Activated naive CD4-positive, alpha-beta T cell treated with anti-CD3 and anti-CD28 coated beads, Interleukin-2, amount 50 U/mL, for 72 hours (primary cell): ENCODE results near the gene NOS2. TPM values are rescaled to one million over a fixed set of nuclear protein-coding genes. Genes with fewer than 3 reads are reported as not detected.
A peak's percentile ranks its signal among the peaks of the same experiment; 100 is the strongest.
"Not testable (repeated sequence)": the region's sequence is repeated elsewhere in the genome, so short reads cannot be mapped to it uniquely, and the experiment has no call there.

Experiments
- ATAC-seq, 2 donors: fragments of 150-1000 bp; cut with Tn5 transposase; 2 replicates each; pipeline ENCODE4 v1.10.0; 2021; ENCODE audit warnings: mild to moderate bottlenecking in 2 of 2, moderate library complexity in 2 of 2
- DNase-seq, 2 donors: peaks; one replicate each; pipeline ENCODE4 v3.0.0; 2021 to 2022; ENCODE audit warnings: low spot score in 2 of 2
- H3K27ac Mint-ChIP-seq, 2 donors: one replicate each; pipeline ENCODE4 v1.8.0; 2022; ENCODE audit warnings: mild to moderate bottlenecking in 2 of 2, mixed read lengths in 2 of 2
- H3K36me3 Mint-ChIP-seq, 2 donors: one replicate each; pipeline ENCODE4 v1.8.0; 2022; ENCODE audit warnings: mixed read lengths in 2 of 2
- H3K9me3 Mint-ChIP-seq, 2 donors: one replicate each; pipeline ENCODE4 v1.8.0; 2022; ENCODE audit warnings: mixed read lengths in 2 of 2
- total RNA-seq, 2 donors: library from RNA; stranded (reverse); gene quantifications; one replicate each; pipeline ENCODE4 v1.2.3, GENCODE V29; 2022

NOS2 gene
- total RNA-seq, 2 donors from 2014 or later = not detected

GRCh38 chr17:27825459-27825858 lies 25.1 kb upstream of the NOS2 start:
- peaks cover 13 to 15% of the 10 kb centered on the region in 2 donors for H3K36me3 Mint-ChIP-seq
- H3K27ac Mint-ChIP-seq = no peak overlapping the region
- no peak for ATAC-seq
- no peak for DNase-seq
- H3K9me3 Mint-ChIP-seq = peaks cover 9 to 13% of the 10 kb centered on the region in 2 donors

- Mint-ChIP-seq H3K36me3 (peaks cover 13 to 15% of the 10 kb centered on the region in 2 donors), H3K9me3 (peaks cover 9 to 13% of the 10 kb centered on the region in 2 donors), H3K27ac (no peak overlapping the region)
- DNase-seq (no peak), ATAC-seq (no peak)
These were observed 24.4 kb upstream of the NOS2 start for GRCh38 chr17:27824745-27825144.

- no peak for ATAC-seq
- Mint-ChIP-seq H3K36me3 (peaks cover 13 to 15% of the 10 kb centered on the region in 2 donors), H3K9me3 (peaks cover 9 to 13% of the 10 kb centered on the region in 2 donors), H3K27ac (no peak overlapping the region)
- DNase-seq = no peak
These were observed 23.9 kb upstream of the NOS2 start for GRCh38 chr17:27824176-27824715.

GRCh38 chr17:27822108-27822507 lies 21.8 kb upstream of the NOS2 start:
- not testable (repeated sequence) for H3K27ac Mint-ChIP-seq, DNase-seq, ATAC-seq
- Mint-ChIP-seq H3K36me3 (peaks cover 13 to 15% of the 10 kb centered on the region in 2 donors), H3K9me3 (peaks cover 9 to 13% of the 10 kb centered on the region in 2 donors)

GRCh38 chr17:27821318-27821717 lies 21.0 kb upstream of the NOS2 start:
- DNase-seq = no peak
- Mint-ChIP-seq H3K9me3 (peaks cover 9 to 13% of the 10 kb centered on the region in 2 donors), H3K27ac (no peak overlapping the region), H3K36me3 (peaks cover 13 to 15% of the 10 kb centered on the region in 2 donors)
- no peak for ATAC-seq

- Mint-ChIP-seq H3K9me3 (peaks cover 9 to 13% of the 10 kb centered on the region in 2 donors), H3K36me3 (peaks cover 13 to 15% of the 10 kb centered on the region in 2 donors)
- ATAC-seq = no peak
These were observed 18.8 kb upstream of the NOS2 start for GRCh38 chr17:27819145-27819544.

GRCh38 chr17:27818401-27819105 lies 18.2 kb upstream of the NOS2 start:
- ATAC-seq (no peak), DNase-seq (no peak)
- H3K9me3 Mint-ChIP-seq = peaks cover 9 to 13% of the 10 kb centered on the region in 2 donors
- peaks cover 13 to 15% of the 10 kb centered on the region in 2 donors for H3K36me3 Mint-ChIP-seq
- H3K27ac Mint-ChIP-seq = no peak overlapping the region

More at GRCh38 chr17:27819145-27819544, 18.8 kb upstream of the NOS2 start:
- no peak for DNase-seq
- H3K27ac Mint-ChIP-seq = no peak overlapping the region

- peaks cover 9 to 13% of the 10 kb centered on the region in 2 donors for H3K9me3 Mint-ChIP-seq
- ATAC-seq = no peak
- no peak overlapping the region for H3K27ac Mint-ChIP-seq
- H3K36me3 Mint-ChIP-seq = peaks cover 13 to 15% of the 10 kb centered on the region in 2 donors
- no peak for DNase-seq
These were observed 17.4 kb upstream of the NOS2 start for GRCh38 chr17:27817731-27818130.

GRCh38 chr17:27816946-27817345 lies 16.6 kb upstream of the NOS2 start:
- H3K27ac Mint-ChIP-seq = peak overlapping the region in 1 of 2 donors; percentile 17
- no peak for ATAC-seq
- peaks cover 7 to 12% of the 10 kb centered on the region in 2 donors for H3K9me3 Mint-ChIP-seq
- no peak for DNase-seq
- peaks cover 7 to 14% of the 10 kb centered on the region in 2 donors for H3K36me3 Mint-ChIP-seq

- Mint-ChIP-seq H3K9me3 (peaks cover 0 to 4% of the 10 kb centered on the region in 2 donors), H3K27ac (peak overlapping the region in 1 of 2 donors; percentile 80), H3K36me3 (no peaks in the 10 kb centered on the region)
- ATAC-seq (no peak), DNase-seq (no peak)
These were observed 11.6 kb upstream of the NOS2 start for GRCh38 chr17:27811961-27812360.

GRCh38 chr17:27810902-27811557 lies 10.7 kb upstream of the NOS2 start:
- no peak for ATAC-seq
- H3K36me3 Mint-ChIP-seq = no peaks in the 10 kb centered on the region
- peak overlapping the region; percentile 80 to 96 for H3K27ac Mint-ChIP-seq

GRCh38 chr17:27810211-27810901 lies 10.0 kb upstream of the NOS2 start:
- DNase-seq = peak in 1 of 2 donors; percentile 51
- H3K36me3 Mint-ChIP-seq = no peaks in the 10 kb centered on the region
- H3K9me3 Mint-ChIP-seq = peaks cover 0 to 4% of the 10 kb centered on the region in 2 donors
- peak; percentile 48 to 69 for ATAC-seq
- peak overlapping the region; percentile 80 to 96 for H3K27ac Mint-ChIP-seq

More at GRCh38 chr17:27810902-27811557, 10.7 kb upstream of the NOS2 start:
- no peak for DNase-seq
- H3K9me3 Mint-ChIP-seq = peaks cover 0 to 4% of the 10 kb centered on the region in 2 donors

GRCh38 chr17:27809555-27809954 lies 9.2 kb upstream of the NOS2 start:
- ATAC-seq (no peak), DNase-seq (no peak)
- Mint-ChIP-seq H3K27ac (peak overlapping the region; percentile 80 to 96), H3K9me3 (peaks cover 0 to 4% of the 10 kb centered on the region in 2 donors), H3K36me3 (no peaks in the 10 kb centered on the region)

GRCh38 chr17:27808628-27809027 lies 8.3 kb upstream of the NOS2 start:
- DNase-seq (no peak), ATAC-seq (peak in 1 of 2 donors; percentile 28)
- Mint-ChIP-seq H3K27ac (peak overlapping the region; percentile 84 to 93), H3K36me3 (no peaks in the 10 kb centered on the region), H3K9me3 (peaks cover 0 to 4% of the 10 kb centered on the region in 2 donors)

GRCh38 chr17:27807567-27808470 lies 7.5 kb upstream of the NOS2 start:
- peak; percentile 50 to 59 for DNase-seq
- no peaks in the 10 kb centered on the region for H3K36me3 Mint-ChIP-seq
- H3K27ac Mint-ChIP-seq = peak overlapping the region; percentile 84 to 93
- ATAC-seq = peak; percentile 78 to 85
- H3K9me3 Mint-ChIP-seq = peaks cover 0 to 4% of the 10 kb centered on the region in 2 donors
